ENCODE measurements around the gene FAM161B.
"Not testable (repeated sequence)": the region's sequence is repeated elsewhere in the genome, so short reads cannot be mapped to it uniquely, and the experiment has no call there.

Gene FAM161B

GRCh38 chr14:73942180-73942579 lies 7.7 kb downstream of the FAM161B start:
- DNase-seq (ENCODE audit: low spot score): peak; percentile 28

- no peak for DNase-seq (ENCODE audit: low spot score)
Observed at GRCh38 chr14:73937012-73937411, 12.9 kb downstream of the FAM161B start.

- no peak for DNase-seq (ENCODE audit: low spot score)
Observed at GRCh38 chr14:73936548-73936947, 13.3 kb downstream of the FAM161B start.

- DNase-seq (ENCODE audit: low spot score): peak; percentile 21
Observed at GRCh38 chr14:73935666-73936065, 14.2 kb downstream of the FAM161B start.

GRCh38 chr14:73924337-73924736 lies 25.6 kb downstream of the FAM161B start:
- no peak for DNase-seq (ENCODE audit: low spot score)

- DNase-seq (ENCODE audit: low spot score): not testable (repeated sequence)
Observed at GRCh38 chr14:73919457-73919856, 30.4 kb downstream of the FAM161B start.

- DNase-seq (ENCODE audit: low spot score): no peak
Observed at GRCh38 chr14:73916324-73916723, 33.6 kb downstream of the FAM161B start.

GRCh38 chr14:73913256-73913655 lies 36.6 kb downstream of the FAM161B start:
- no peak for DNase-seq (ENCODE audit: low spot score)

GRCh38 chr14:73909681-73910080 lies 40.2 kb downstream of the FAM161B start:
- no peak for DNase-seq (ENCODE audit: low spot score)

- DNase-seq (ENCODE audit: low spot score): no peak
Observed at GRCh38 chr14:73903028-73903427, 46.9 kb downstream of the FAM161B start.

- DNase-seq (ENCODE audit: low spot score): no peak
Observed at GRCh38 chr14:73896521-73896920, 53.4 kb downstream of the FAM161B start.

- DNase-seq (ENCODE audit: low spot score): no peak
Observed at GRCh38 chr14:73895939-73896338, 54.0 kb downstream of the FAM161B start.

- DNase-seq (ENCODE audit: low spot score): not testable (repeated sequence)
Observed at GRCh38 chr14:73894180-73894687, 55.7 kb downstream of the FAM161B start.

- DNase-seq (ENCODE audit: low spot score): no peak
Observed at GRCh38 chr14:73889376-73889775, 60.5 kb downstream of the FAM161B start.

- DNase-seq (ENCODE audit: low spot score): no peak
Observed at GRCh38 chr14:73888971-73889370, 60.9 kb downstream of the FAM161B start.

GRCh38 chr14:73888460-73888725 lies 61.5 kb downstream of the FAM161B start:
- no peak for DNase-seq (ENCODE audit: low spot score)

- no peak for DNase-seq (ENCODE audit: low spot score)
Observed at GRCh38 chr14:73887694-73888459, 62.0 kb downstream of the FAM161B start.

GRCh38 chr14:73887318-73887616 lies 62.6 kb downstream of the FAM161B start:
- no peak for DNase-seq (ENCODE audit: low spot score)

- peak; percentile 98 for DNase-seq (ENCODE audit: low spot score)
Observed at GRCh38 chr14:73886449-73887317, 63.2 kb downstream of the FAM161B start, which contains the start of gene ZNF410. ZNF410 (plus strand) TSS chr14:73886859; CDS start chr14:73892176, 5,317 bp downstream.

GRCh38 chr14:73884438-73885190 lies 65.3 kb downstream of the FAM161B start:
- no peak for DNase-seq (ENCODE audit: low spot score)

Measured in SW480 (cell line).